Measurements from ENCODE around the gene ISM1. TPM values are rescaled to one million over a fixed set of nuclear protein-coding genes. Genes with fewer than 3 reads are reported as not detected.
A peak's percentile ranks its signal among the peaks of the same experiment; 100 is the strongest.

ISM1 gene
- total RNA-seq, 4 donors from 2014 or later: 2.3 to 17.5 (median 4.4) TPM

DNA sequence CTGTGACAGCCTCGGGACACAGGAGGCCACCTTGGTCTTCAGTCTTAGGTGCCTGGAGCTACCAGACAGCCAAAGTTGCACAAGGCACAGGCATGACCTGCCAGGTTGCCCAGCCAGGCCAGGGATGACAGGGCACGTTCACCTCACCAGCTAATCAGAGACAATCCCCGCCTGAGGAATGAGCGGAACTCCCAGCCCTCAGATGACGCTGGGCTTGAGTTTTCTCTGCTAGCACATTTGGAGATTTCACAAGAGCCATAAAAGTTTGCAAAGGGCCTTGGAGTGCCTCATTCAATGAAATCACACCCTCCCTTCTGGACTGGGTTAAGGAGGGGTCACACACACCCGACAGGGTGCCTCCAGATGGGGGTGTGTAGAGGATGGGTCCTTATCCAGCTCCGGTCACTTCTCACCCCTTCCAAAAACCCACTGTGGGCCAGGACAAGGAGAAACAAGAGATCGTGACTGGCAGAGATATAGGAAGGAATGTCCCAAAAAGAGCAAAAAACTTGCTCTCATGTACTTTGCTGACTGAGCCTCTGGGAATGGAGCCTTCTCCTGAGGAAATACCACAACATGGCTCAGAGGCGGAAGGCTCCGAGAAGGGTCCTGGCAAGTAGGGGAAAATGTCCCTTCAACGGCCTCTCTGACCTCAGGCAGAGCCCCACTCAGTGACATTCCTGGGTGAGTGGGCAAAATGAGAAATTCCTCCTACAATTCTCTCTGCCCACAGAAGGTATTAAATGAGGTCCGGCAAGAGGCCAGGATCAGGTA, 121.6 kb downstream of the ISM1 start:
- WGBS, 2 donors: 87 to 93% methylated on average over 8 to 12 of the region's 12 CpGs

GRCh38 chr20:13344671-13345070, 123.6 kb downstream of the ISM1 start:
- Histone ChIP-seq H3K4me1 (no peaks in the 10 kb centered on the region), H3K9me3 (no peaks in the 10 kb centered on the region), H3K4me3 (no peak overlapping the region), H3K27me3 (no peaks in the 10 kb centered on the region), H3K36me3 (no peaks in the 10 kb centered on the region), H3K27ac (no peak overlapping the region)
- no peak for DNase-seq
- TF ChIP-seq POLR2A (IDR thresholded peaks at IDR 0.05): no peak
- TF ChIP-seq, protein P1, sequence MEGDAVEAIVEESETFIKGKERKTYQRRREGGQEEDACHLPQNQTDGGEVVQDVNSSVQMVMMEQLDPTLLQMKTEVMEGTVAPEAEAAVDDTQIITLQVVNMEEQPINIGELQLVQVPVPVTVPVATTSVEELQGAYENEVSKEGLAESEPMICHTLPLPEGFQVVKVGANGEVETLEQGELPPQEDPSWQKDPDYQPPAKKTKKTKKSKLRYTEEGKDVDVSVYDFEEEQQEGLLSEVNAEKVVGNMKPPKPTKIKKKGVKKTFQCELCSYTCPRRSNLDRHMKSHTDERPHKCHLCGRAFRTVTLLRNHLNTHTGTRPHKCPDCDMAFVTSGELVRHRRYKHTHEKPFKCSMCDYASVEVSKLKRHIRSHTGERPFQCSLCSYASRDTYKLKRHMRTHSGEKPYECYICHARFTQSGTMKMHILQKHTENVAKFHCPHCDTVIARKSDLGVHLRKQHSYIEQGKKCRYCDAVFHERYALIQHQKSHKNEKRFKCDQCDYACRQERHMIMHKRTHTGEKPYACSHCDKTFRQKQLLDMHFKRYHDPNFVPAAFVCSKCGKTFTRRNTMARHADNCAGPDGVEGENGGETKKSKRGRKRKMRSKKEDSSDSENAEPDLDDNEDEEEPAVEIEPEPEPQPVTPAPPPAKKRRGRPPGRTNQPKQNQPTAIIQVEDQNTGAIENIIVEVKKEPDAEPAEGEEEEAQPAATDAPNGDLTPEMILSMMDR (IDR thresholded peaks at IDR 0.05): no peak
- intact Hi-C loops (cut with DNase I): no loop called here
- WGBS, 2 donors: 86 to 88% methylated on average over 9 of the region's 9 CpGs

More for the DNA sequence above, 121.6 kb downstream of the ISM1 start:
- no peak overlapping the region for H3K4me3 ChIP-seq
- H3K27me3 ChIP-seq: no peaks in the 10 kb centered on the region
- DNase-seq: no peak
- intact Hi-C loops (cut with DNase I): no loop called here
- no peaks in the 10 kb centered on the region for H3K36me3 ChIP-seq
- no peaks in the 10 kb centered on the region for H3K4me1 ChIP-seq
- H3K27ac ChIP-seq: peak overlapping the region in 2 of 4 donors; percentile 16 to 66
- H3K9me3 ChIP-seq: no peaks in the 10 kb centered on the region
- no peak for TF ChIP-seq POLR2A (IDR thresholded peaks at IDR 0.05)
- TF ChIP-seq, protein P1 (IDR thresholded peaks at IDR 0.05): no peak

DNA sequence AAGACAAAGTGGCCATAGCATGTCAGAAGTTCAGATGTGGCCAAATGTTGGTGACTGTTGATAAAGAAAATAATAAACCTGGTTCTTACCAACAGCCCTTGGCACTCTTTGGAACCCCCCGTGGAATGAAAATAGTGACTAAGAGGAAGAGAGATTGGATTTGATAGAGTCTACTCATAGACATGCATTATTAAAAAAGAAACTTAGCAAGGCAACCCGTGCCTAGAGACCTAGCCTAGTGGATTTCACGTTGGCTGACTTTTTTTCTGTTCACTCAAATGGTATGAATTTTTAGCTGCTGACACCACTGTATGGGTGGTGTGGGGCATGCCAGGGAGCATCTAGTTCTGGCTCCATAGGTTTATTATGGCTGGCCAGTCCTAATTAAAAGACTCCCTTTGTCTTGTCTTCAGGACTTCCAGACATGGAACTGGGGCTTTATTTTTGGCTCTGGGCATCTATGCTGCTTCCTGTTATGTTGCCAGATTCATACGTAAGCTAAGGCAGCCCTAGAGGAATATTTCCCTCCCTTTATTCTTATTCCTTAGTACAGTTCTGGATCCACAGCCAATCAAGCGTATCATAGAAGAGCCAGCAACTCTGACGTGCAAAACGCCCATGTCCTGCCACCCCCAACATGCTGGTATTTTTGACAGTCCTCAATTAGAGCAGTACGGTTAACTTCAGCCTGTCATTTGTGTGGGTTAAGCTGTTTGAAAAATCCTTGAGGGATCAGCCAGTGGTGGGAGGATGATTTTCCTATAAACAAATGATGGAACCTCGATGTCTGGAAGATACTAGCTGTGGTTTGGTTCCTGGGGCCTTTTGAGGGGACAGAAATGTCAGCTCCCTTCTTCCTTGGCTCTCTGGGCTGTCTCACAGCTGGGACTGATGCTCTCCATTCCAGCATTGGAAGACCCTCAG, 127.5 kb downstream of the ISM1 start:
- no peaks in the 10 kb centered on the region for H3K4me1 ChIP-seq
- TF ChIP-seq, protein P1 (IDR thresholded peaks at IDR 0.05): no peak
- TF ChIP-seq POLR2A (IDR thresholded peaks at IDR 0.05): no peak
- no peaks in the 10 kb centered on the region for H3K27me3 ChIP-seq
- H3K27ac ChIP-seq: peak overlapping the region in 2 of 4 donors; percentile 9 to 37
- no peaks in the 10 kb centered on the region for H3K36me3 ChIP-seq
- intact Hi-C loops (cut with DNase I): no loop called here
- no peak overlapping the region for H3K4me3 ChIP-seq
- WGBS, 2 donors: 53 to 61% methylated on average over 9 of the region's 9 CpGs
- no peak for DNase-seq
- no peaks in the 10 kb centered on the region for H3K9me3 ChIP-seq

DNA sequence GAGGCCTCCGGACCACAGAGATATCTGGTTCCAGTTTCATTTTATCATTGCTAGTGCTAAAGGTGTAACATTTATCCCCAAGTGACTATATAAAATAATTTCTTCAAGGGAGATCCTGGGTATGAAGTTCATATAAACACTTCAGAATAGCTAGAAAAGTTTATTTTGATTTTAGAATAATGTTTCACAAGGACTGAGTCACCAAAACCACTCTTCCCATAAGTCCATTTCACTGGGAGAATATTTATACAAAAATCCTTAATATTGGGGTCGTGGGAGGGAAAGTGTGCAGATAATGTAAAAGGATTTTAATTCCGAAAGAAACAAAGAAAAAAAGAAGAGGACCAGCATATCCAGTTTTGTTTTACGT, 128.1 kb downstream of the ISM1 start:
- Histone ChIP-seq H3K36me3 (no peaks in the 10 kb centered on the region), H3K9me3 (no peaks in the 10 kb centered on the region), H3K4me1 (no peaks in the 10 kb centered on the region), H3K4me3 (no peak overlapping the region), H3K27ac (peak overlapping the region in 2 of 4 donors; percentile 9 to 37), H3K27me3 (no peaks in the 10 kb centered on the region)
- 71 to 74% methylated on average over 4 of the region's 4 CpGs for WGBS, 2 donors
- TF ChIP-seq, protein P1 (IDR thresholded peaks at IDR 0.05): no peak
- TF ChIP-seq POLR2A (IDR thresholded peaks at IDR 0.05): no peak
- intact Hi-C loops (cut with DNase I): no loop called here
- DNase-seq: no peak

Other genes with a start within 250 kb of the ISM1 start
- gene SPTLC3, start 212.3 kb upstream of the ISM1 start, total RNA-seq: 1 to 10 TPM; 6.9 to 9.1 (median 7.3) TPM